Stimulated activated CD8-positive, alpha-beta memory T cell treated with anti-CD3 and anti-CD28 coated beads, Interleukin-15, amount 100 ng/mL, for 24 hours (primary cell): ENCODE results near the gene ATP11A.

ENCODE experiments used
- DNase-seq: peaks from one replicate; pipeline ENCODE4 v3.0.0-alpha.2; 2020; ENCODE audit warnings: low read depth

Gene ATP11A

DNA sequence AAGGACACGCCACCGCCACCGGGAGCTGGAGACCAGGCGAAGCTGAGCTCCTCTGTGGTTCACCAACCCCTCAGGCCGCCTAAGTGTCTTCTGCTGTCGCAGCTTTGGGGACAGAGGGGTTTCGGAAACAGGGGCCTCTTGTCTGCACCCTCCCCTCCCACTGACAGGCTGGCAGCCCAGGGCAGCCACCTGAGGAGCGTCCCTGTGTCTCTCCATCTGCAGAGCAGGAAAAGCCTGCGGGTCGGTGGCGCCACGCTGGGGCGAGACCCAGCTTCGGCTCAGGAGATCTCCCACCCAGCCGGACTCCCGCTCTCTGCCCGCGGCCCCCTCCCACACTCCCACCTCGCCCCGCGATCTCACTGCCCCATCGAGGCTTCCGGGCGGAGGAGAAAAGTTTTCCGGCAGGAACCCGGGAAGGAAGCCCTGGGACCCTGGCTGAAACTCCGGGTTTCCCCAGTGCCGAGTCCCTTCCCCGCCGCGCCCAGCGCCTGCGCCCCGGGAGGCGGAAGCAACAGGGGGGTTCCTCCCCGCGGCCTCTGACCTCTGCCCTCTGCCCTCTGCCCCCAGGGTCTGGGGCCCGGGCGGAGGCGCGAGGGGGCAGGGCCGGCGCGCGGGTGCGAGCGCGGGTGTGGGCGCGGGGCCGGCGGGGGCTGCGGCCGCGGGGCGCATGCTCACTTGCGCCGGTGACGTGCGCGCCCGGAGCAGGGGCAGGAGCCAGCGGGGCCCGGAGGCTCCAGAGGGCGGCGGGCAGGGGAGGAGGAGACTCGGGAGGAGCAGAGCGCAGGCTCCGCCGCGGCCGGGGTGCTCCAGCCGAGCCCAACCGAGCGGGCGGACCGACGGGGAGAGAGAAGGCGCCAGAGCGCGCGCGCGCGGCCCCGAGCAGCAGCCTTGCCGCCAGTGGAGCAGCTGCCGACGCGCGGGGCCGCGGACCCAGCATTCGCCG lies at the start of gene ATP11A:
ATP11A (plus strand) TSS at position 736 of the 943 bp plus-strand sequence. CDS start 379 bp downstream, outside the sequence.
- peak; percentile 59 for DNase-seq

DNA sequence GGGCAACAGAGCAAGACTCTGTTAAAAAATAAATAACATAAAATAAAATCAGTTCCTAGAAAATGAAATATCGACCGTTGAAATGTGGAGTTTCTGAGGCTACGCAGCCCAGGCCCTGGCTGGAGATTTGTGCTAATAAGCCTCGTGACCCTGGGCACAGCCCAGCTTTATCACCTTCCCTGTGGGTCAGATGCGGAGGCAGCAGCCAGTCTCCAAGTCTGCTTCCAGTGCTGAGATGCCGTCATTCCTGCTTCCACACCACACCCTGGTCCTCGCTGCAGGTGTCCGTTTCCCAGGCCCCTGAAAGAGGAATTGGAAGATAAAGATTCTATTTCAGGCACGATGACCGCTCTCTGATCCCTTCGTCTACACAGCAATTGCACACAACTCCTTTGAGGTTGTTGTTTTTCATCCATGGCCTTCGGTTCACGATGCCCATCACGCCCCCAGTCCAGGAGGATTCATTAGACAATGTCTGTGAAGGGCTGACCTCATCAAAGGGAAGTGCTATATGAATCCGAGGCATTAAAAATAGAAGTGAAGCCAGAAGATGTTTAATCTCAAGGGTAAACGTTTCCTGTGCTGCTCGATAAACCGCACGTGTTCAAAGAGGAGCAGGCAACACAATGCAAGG lies 48.3 kb upstream of the ATP11A start:
- DNase-seq, result no peak

DNA sequence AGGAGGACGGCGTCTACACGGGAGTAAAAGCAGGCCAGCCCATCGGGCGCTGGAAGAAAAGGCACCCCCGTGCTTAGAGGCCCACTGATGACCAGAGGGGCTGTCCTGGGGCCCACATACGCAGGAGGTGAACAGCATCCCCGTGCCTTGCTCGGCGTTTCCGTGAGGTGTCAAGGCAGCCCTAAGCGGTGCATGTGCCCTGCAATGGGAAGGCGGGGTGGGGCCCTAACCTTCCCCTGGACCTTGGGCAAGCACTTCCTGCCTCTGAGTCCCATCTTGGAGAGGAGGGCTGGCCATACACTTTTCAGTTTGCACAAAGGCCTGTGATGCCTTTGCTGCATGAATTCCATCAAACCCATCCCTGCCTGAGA lies 47.8 kb upstream of the ATP11A start:
- DNase-seq, result no peak

GRCh38 chr13:112643759-112644459 lies 45.9 kb upstream of the ATP11A start:
- DNase-seq, result no peak

GRCh38 chr13:112645327-112645914 lies 44.4 kb upstream of the ATP11A start:
- DNase-seq, result no peak

DNA sequence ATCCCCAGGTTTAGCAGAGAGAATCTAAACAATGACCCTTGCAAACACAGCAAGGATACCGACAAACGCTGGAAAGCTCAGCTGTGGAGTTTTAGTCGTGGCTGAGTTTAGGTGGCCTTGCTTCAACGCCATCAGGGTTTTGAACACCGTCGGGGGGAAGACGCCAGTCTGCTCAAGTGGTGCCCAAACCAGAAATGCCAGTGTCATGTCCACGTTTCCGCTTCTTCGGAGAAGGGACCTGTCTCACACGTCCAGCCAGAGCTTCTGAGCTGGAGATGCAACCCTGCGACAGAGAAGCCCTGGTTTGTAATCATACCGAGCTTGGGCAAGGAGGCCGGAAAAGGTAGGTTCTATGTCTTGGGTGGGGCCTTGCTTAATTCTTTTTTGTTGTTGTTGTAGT lies 42.6 kb upstream of the ATP11A start:
- no peak for DNase-seq

DNA sequence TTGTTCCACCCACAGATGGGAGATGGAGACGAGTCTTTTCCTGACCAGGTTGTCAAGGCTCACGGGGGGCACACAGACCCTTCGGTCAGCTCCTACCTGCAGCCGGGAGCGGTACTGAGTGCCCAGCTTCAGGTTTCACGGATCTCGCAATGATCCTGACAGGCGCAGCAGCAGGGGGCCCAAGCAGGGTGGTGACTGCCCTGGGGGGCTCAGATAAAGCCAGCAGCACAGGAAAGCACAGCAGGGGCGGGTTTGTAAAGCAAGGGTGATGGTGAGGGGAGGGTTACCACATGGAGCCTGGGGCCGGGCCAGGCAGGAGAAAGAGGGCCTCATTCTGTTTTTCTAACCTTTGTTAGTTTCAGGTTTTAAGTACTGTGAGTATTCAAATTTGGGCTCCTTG lies 41.7 kb upstream of the ATP11A start:
- no peak for DNase-seq

- no peak for DNase-seq
Observed at GRCh38 chr13:112648966-112649690, 40.7 kb upstream of the ATP11A start.

GRCh38 chr13:112651311-112651710 lies 38.5 kb upstream of the ATP11A start:
- no peak for DNase-seq

DNA sequence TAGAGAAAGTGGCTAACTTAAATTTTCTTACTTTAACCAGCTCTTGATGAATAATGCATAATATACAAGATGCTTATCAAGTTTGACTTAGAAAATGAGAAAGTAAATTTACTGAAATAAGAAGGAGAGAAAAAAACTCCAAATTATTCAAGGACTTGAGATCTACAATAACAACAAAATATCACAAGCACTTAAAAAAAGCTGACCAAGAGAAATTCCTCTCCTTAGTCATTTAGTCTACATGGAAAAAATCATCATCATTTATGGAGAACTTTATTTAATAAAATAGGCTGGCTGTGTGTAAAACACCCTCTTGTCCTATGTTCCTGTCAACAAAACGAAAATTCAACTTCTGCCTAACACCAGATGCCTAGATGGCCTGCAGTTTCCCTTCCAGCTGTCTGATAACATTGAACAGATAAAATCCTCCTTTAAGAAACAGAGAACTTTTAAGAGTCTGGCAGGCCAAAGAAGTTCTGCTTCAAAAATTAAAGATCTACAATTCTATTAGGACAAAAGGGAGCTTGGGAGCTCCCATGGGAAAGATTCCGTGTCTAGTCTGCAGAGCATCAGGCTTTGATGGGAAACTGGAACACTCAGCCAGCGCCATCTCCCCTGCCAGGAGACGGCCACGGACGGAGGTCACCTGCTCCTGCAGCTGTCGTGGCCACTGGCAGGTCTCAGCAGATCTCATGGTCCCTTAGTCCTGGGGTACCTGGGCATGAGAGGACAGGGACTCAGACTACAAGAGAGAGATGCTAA lies 37.9 kb upstream of the ATP11A start:
- DNase-seq, result no peak

- no peak for DNase-seq
Observed at GRCh38 chr13:112652512-112653070, 37.2 kb upstream of the ATP11A start.

DNA sequence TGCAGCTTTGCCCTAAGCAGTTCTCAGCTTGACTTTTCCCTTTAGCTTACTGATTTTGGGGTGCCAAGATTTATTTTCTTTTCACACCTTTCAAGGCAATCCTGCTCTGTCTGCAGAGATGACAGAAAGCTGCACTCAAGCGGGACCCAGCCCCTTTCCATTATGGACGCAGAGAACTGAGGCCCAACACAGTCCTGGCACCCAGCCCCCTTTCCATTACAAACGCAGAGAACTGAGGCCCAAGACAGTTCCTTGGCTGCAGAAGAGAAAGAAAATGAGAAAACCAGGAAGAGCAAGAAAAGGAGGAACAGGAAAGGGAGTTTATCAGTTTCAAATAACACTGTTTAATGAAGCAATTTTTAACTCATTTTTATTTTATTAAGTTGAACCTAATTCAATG lies 36.8 kb upstream of the ATP11A start:
- no peak for DNase-seq

- no peak for DNase-seq
Observed at GRCh38 chr13:112655913-112656312, 33.9 kb upstream of the ATP11A start.

- DNase-seq, result no peak
Observed at GRCh38 chr13:112657850-112658445, 31.9 kb upstream of the ATP11A start.

GRCh38 chr13:112658808-112659207 lies 31.0 kb upstream of the ATP11A start:
- no peak for DNase-seq

GRCh38 chr13:112661291-112661690 lies 28.5 kb upstream of the ATP11A start:
- no peak for DNase-seq

DNA sequence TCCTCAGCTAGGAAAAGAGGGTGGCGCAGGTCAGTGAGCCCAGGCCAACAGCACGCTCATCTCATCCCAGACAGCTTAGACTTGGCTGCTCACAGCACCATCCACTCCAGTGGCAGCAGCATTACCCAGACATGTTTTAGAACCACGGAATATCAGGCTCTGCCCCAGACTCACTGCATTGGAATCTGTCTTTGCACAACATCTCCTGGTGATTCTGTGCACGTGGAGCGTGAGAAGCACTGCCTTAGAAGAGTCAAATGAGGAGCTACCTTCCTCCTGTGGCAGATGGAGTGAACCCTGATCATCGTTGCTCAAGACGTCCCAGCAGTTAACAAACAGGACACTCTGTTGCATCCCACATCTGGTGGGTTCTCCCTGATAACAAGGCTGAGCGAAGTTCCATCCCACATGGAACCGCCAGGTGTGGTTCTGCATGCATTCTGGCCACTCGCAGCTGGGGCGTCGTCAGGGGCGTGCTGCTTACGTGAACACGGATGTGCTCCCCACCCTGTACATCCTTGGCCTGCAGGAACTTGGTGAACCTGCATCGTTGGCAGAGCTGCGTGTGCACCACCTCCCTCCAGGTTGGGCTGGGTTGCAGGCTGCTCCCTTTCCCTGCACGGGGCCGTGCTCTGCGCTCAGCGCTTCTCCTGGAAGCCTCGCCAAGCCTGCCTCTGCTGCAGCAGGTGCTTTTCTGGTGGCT lies 25.2 kb upstream of the ATP11A start:
- DNase-seq, result no peak

DNA sequence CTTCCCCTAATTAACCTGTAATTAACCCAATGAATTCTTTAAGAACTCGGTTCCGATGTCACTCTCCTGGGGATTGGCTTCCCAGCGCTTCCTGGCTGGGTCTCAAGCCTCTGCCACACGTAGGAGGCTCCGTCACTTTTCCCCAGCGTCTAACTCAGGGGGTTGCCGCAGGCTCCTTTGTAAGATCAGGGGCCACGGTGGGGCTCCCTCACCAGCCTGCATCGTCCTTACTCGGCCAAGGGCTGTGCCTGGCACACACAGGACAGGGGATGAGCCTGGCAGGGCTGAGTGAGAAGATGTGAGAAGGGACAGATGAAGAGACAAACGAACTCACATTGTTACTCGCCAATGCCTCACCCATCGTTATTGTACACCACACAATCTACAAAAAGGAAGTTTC lies 20.9 kb upstream of the ATP11A start:
- no peak for DNase-seq

DNA sequence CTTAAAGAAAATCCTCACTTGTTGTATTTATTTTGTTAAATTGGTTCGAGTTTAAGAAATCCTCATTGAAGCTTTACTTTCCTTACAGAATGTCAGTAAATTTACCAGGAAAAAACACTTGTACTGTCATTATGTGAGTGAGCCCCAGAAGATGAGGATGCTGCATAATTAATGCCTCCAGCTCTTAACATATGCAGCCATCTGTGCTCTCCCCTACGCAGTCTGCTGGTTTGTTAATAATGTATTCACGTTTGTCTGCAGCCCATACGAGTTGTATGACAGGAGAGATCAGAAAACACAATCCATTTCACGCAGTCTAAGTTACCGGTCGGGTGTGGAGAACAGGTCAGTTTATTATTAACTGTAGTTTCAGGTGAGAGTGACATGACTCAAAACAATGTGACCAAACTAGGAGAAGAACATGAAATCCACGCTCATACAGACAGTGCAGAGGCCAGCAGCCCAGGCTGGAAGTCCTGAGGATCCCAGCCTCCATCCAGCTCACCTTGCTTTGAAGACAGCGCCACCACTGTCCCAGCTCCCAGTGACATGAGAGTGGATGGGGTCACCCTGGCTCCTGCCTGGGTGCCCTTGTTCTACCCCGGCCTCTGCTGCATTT lies 19.8 kb upstream of the ATP11A start:
- DNase-seq, result no peak
